Prostate gland (tissue), 2 donors: ENCODE measurements around the gene ZBTB7B. TPM values are rescaled to one million over a fixed set of nuclear protein-coding genes. Genes with fewer than 3 reads are reported as not detected.

Source experiments
- DNase-seq: peaks from one replicate; pipeline ENCODE4 v3.0.0-alpha.2; 2019; ENCODE audit warnings: low spot score
- H3K27ac ChIP-seq, 2 donors: fragments of 200-600 bp; sonication (generic); 2 replicates each; pipeline ENCODE4 v1.5.1; 2017 to 2019
- H3K27me3 ChIP-seq: fragments of 200-600 bp; sonication (generic); replicated peaks from 2 replicates; pipeline ENCODE4 v1.5.1; 2019; ENCODE audit not compliant: insufficient read depth
- H3K36me3 ChIP-seq, 2 donors: fragments of 200-600 bp; sonication (generic); 1 replicate in 1 of 2; 2 replicates in 1 of 2; pipeline versions ENCODE4 v1.5.1 to v1.8.1; 2017 to 2019
- H3K4me1 ChIP-seq: fragments of 200-600 bp; sonication (generic); replicated peaks from 2 replicates; pipeline ENCODE4 v1.5.1; 2019
- H3K4me3 ChIP-seq, 2 donors: fragments of 200-600 bp; sonication (generic); 2 replicates each; pipeline ENCODE4 v1.5.1; 2017 to 2019
- H3K9me3 ChIP-seq: fragments of 200-600 bp; sonication (generic); 2 replicates; pipeline ENCODE4 v1.5.1; 2017
- CTCF ChIP-seq, 4 experiments: fragments of 200-600 bp in 2 of 4; fragments of 450-650 bp in 2 of 4; sonication (generic) in 2 of 4; IDR thresholded peaks; 1 replicate in 3 of 4; 2 replicates in 1 of 4; pipeline ENCODE4 v1.5.1; 2016 to 2019; ENCODE audit warnings: antibody characterized with exemption in 4 of 4, mild to moderate bottlenecking in 2 of 4, moderate library complexity in 2 of 4
- POLR2A ChIP-seq: fragments of 450-650 bp; IDR thresholded peaks from one replicate; pipeline ENCODE4 v1.6.1; 2016; ENCODE audit warnings: antibody characterized with exemption, mild to moderate bottlenecking
- POLR2AphosphoS5 ChIP-seq: sonication (generic); formaldehyde crosslinking; IDR thresholded peaks from one replicate; pipeline ENCODE4 v1.6.1; 2017; ENCODE audit warnings: antibody characterized with exemption
- WGBS: methylation state at CpG from one replicate; pipeline ENCODE4 v1.1.5; 2018; 5-methylcytosine and 5-hydroxymethylcytosine counted together
- intact Hi-C: fragments of 100-400 bp; cut with DNase I; formaldehyde crosslinking; loops from one replicate; pipeline ENCODE4 v1.14.2; 2022
- total RNA-seq, 2 donors: library from RNA; depleted of rRNA; stranded (reverse); fragments of >200 nt; gene quantifications; one replicate each; pipeline ENCODE4 v1.1.0, GENCODE V29; 2016

Gene ZBTB7B
- total RNA-seq, 2 donors from 2014 or later, result 60.0 to 103 TPM

- Histone ChIP-seq H3K4me1 (peaks cover 19% of the 10 kb centered on the region), H3K27me3 (no peaks in the 10 kb centered on the region), H3K27ac (peak overlapping the region; percentile 92 to 93), H3K4me3 (peak overlapping the region; percentile 71 to 74), H3K36me3 (peaks cover 0 to 4% of the 10 kb centered on the region in 2 donors), H3K9me3 (no peaks in the 10 kb centered on the region)
- peak; percentile 58 for DNase-seq
- TF ChIP-seq POLR2AphosphoS5 (peak; percentile 17), POLR2A (peak; percentile 47), CTCF (IDR thresholded peaks at IDR 0.05) (no peak)
- intact Hi-C loops, result loop anchor here (2.0 to 5.0 kb wide), 2 partner anchors 33 to 90 kb away; partner anchors contain the start of gene PYGO2
- 2% methylated on average over 26 of the region's 27 CpGs for WGBS
These were observed 49.3 kb downstream of the ZBTB7B start for GRCh38 chr1:155051777-155052398.

- Histone ChIP-seq H3K36me3 (peaks cover 0 to 5% of the 10 kb centered on the region in 2 donors), H3K4me1 (peaks cover 19% of the 10 kb centered on the region), H3K9me3 (no peaks in the 10 kb centered on the region), H3K4me3 (peak overlapping the region; percentile 71 to 74), H3K27ac (peak overlapping the region; percentile 92 to 93), H3K27me3 (no peaks in the 10 kb centered on the region)
- 32% methylated on average over 12 of the region's 12 CpGs for WGBS
- peak; percentile 37 for DNase-seq
- intact Hi-C loops, result loop anchor here (5.0 kb wide), 1 partner anchor 90 kb away; the partner anchor contains the start of gene PYGO2
- TF ChIP-seq CTCF (IDR thresholded peaks at IDR 0.05), result peak in 2 of 4 experiments; percentile 38 to 52
- TF ChIP-seq POLR2AphosphoS5, result no peak
These were observed 50.1 kb downstream of the ZBTB7B start for GRCh38 chr1:155052439-155053395.

- WGBS, result 72% methylated on average over 7 of the region's 7 CpGs
- H3K27me3 ChIP-seq, result no peaks in the 10 kb centered on the region
- no peak overlapping the region for H3K27ac ChIP-seq
- TF ChIP-seq POLR2AphosphoS5 (no peak), CTCF (IDR thresholded peaks at IDR 0.05) (no peak), POLR2A (no peak)
- H3K9me3 ChIP-seq, result no peaks in the 10 kb centered on the region
- H3K4me1 ChIP-seq, result peaks cover 17% of the 10 kb centered on the region
- intact Hi-C loops, result loop anchor here (5.0 kb wide), 1 partner anchor 91 kb away; the partner anchor contains the start of gene PYGO2
- DNase-seq, result no peak
- H3K36me3 ChIP-seq, result peaks cover 0 to 13% of the 10 kb centered on the region in 2 donors
- no peak overlapping the region for H3K4me3 ChIP-seq
These were observed 51.0 kb downstream of the ZBTB7B start for GRCh38 chr1:155053531-155054105.

- H3K27ac ChIP-seq, result no peak overlapping the region
- H3K36me3 ChIP-seq, result peaks cover 0 to 16% of the 10 kb centered on the region in 2 donors
- no peak for DNase-seq
- intact Hi-C loops, result no loop called here
- H3K27me3 ChIP-seq, result no peaks in the 10 kb centered on the region
- H3K4me3 ChIP-seq, result no peak overlapping the region
- no peaks in the 10 kb centered on the region for H3K4me1 ChIP-seq
- no peaks in the 10 kb centered on the region for H3K9me3 ChIP-seq
- whole genome bisulfite sequencing, result 94% methylated on average over 8 of the region's 8 CpGs
- no peak for TF ChIP-seq CTCF (IDR thresholded peaks at IDR 0.05)
- TF ChIP-seq POLR2A, result no peak
- TF ChIP-seq POLR2AphosphoS5, result no peak
These were observed 54.5 kb downstream of the ZBTB7B start for GRCh38 chr1:155057104-155057503.
